ENCODE data around the gene FAM174B. TPM values are rescaled to one million over a fixed set of nuclear protein-coding genes. Genes with fewer than 3 reads are reported as not detected.

The FAM174B gene
- total RNA-seq, 1 donor: 5.1 TPM

DNA sequence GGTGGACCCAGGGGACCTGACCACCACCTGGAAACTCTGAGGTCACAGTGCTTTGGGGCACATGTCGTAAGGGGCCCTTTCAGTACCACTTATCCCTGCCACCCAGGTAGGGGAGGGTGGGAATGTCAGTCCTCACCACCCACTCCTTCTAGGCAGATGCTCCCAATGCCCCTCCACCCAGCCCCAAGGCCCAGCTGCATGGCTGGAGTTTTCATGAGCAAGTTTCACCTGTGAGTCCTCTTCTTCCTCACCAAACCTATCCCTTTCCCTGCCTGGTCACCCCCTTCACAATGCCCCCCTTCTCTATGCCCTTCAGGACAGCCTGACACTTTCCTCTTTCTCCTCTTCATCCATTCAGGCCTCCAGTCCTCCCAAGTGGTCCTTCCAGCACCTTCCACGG, 9.8 kb downstream of the FAM174B start:
- Histone ChIP-seq H3K4me2 (ENCODE audit: insufficient read depth, low read length) (no peak overlapping the region), H2AFZ (ENCODE audit: low read length) (no peak overlapping the region), H3K27me3 (ENCODE audit: insufficient read depth, low read length) (no peaks in the 10 kb centered on the region), H3K9me3 (ENCODE audit: low read depth, low read length) (no peaks in the 10 kb centered on the region), H3K36me3 (ENCODE audit: insufficient read depth, low read length) (no peaks in the 10 kb centered on the region), H3K4me1 (ENCODE audit: insufficient read depth, low read length) (no peaks in the 10 kb centered on the region), H3K27ac (ENCODE audit: low read depth, low read length) (no peak overlapping the region), H3K79me2 (ENCODE audit: insufficient read depth, low read length) (no peaks in the 10 kb centered on the region), H4K20me1 (ENCODE audit: insufficient read depth, low read length) (no peaks in the 10 kb centered on the region), H3K4me3 (ENCODE audit: insufficient read depth, low read length) (no peak overlapping the region)
- TF ChIP-seq, protein P1, sequence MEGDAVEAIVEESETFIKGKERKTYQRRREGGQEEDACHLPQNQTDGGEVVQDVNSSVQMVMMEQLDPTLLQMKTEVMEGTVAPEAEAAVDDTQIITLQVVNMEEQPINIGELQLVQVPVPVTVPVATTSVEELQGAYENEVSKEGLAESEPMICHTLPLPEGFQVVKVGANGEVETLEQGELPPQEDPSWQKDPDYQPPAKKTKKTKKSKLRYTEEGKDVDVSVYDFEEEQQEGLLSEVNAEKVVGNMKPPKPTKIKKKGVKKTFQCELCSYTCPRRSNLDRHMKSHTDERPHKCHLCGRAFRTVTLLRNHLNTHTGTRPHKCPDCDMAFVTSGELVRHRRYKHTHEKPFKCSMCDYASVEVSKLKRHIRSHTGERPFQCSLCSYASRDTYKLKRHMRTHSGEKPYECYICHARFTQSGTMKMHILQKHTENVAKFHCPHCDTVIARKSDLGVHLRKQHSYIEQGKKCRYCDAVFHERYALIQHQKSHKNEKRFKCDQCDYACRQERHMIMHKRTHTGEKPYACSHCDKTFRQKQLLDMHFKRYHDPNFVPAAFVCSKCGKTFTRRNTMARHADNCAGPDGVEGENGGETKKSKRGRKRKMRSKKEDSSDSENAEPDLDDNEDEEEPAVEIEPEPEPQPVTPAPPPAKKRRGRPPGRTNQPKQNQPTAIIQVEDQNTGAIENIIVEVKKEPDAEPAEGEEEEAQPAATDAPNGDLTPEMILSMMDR (IDR thresholded peaks at IDR 0.05; ENCODE audit: extremely low read depth, low read depth, low read length): no peak
- no peak for DNase-seq (ENCODE audit: insufficient read length, low spot score, missing footprints)

DNA sequence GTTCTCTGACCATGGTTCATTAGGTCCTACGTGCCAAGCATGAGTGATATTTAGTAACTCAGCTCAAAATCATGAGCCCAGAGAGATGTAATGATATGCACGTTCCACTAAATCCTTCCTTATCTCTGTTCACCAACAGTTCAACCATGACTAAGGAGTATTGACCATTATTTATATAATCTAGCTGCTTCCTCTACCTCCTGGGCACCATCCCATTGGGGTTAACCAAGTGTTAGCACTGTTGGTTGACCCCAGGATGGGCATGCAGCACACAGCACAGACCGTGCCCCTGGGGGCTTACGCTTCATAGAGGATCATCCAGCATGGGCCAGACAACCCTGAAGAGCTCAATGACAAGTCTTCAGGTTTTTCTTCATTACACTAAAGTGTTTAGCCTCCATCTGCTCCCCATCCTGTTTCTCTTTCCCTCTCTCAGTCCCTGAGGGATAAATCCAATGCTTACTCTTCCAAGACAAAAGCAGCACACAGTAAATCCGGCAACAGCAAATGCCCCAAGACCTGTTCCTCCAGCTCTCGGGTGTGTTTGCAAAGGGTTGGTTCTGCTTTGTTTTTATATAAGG, 10.4 kb downstream of the FAM174B start:
- Histone ChIP-seq H3K9me3 (ENCODE audit: low read depth, low read length) (no peaks in the 10 kb centered on the region), H2AFZ (ENCODE audit: low read length) (no peak overlapping the region), H3K79me2 (ENCODE audit: insufficient read depth, low read length) (no peaks in the 10 kb centered on the region), H3K36me3 (ENCODE audit: insufficient read depth, low read length) (no peaks in the 10 kb centered on the region), H4K20me1 (ENCODE audit: insufficient read depth, low read length) (no peaks in the 10 kb centered on the region), H3K27ac (ENCODE audit: low read depth, low read length) (no peak overlapping the region), H3K4me3 (ENCODE audit: insufficient read depth, low read length) (no peak overlapping the region), H3K4me1 (ENCODE audit: insufficient read depth, low read length) (no peaks in the 10 kb centered on the region), H3K4me2 (ENCODE audit: insufficient read depth, low read length) (no peak overlapping the region), H3K27me3 (ENCODE audit: insufficient read depth, low read length) (no peaks in the 10 kb centered on the region)
- DNase-seq (ENCODE audit: insufficient read length, low spot score, missing footprints): no peak
- TF ChIP-seq, protein P1 (IDR thresholded peaks at IDR 0.05; ENCODE audit: extremely low read depth, low read depth, low read length): no peak

DNA sequence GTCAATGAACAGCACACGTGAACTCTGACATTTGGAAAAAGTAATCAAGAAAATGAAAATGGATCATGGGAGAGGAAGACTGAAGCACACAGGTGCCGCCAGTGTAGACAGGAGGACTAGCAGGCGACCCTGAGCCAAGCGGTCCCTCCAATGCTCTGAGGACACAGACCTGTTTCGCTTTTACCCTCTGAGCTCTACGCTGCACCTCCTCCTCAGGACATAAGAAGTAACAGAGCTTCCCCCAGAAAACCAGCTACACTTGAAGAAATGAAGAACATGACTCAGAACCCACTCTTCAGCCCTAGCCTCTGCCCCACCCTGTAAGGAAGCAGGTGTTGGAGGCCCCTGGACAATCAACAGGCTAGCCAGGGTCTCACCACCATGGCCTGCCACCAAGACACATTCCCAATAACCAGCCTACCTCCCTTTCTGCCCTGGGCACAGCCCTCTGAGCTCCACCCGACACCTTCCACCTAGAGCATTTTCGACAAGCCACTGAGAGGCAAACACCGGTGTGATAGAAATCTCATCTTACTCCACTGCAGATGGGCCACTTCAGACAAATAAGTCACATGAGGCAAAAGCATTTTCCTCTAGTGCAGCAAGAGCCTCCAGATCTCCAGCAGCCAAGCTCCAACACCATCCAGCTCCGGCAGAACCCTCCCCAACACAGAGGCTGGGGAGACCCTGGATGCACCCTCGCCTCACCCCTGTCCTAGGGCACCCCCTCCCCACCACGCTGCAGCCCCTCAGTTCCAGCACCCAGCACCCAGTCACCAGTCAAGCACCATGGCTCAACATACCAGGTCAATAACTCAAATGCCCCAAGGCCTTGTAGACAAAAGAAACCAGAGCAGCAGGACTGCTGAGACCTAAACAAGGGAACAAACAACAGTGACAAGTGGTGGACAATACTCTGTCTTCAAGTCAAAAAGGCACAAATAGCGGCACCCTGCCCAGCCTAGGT, 11.4 kb downstream of the FAM174B start:
- Histone ChIP-seq H2AFZ (ENCODE audit: low read length) (no peak overlapping the region), H3K9me3 (ENCODE audit: low read depth, low read length) (no peaks in the 10 kb centered on the region), H3K4me2 (ENCODE audit: insufficient read depth, low read length) (no peak overlapping the region), H3K27me3 (ENCODE audit: insufficient read depth, low read length) (no peaks in the 10 kb centered on the region), H3K79me2 (ENCODE audit: insufficient read depth, low read length) (no peaks in the 10 kb centered on the region), H3K4me1 (ENCODE audit: insufficient read depth, low read length) (no peaks in the 10 kb centered on the region), H3K4me3 (ENCODE audit: insufficient read depth, low read length) (no peak overlapping the region), H3K36me3 (ENCODE audit: insufficient read depth, low read length) (no peaks in the 10 kb centered on the region), H4K20me1 (ENCODE audit: insufficient read depth, low read length) (no peaks in the 10 kb centered on the region), H3K27ac (ENCODE audit: low read depth, low read length) (no peak overlapping the region)
- no peak for DNase-seq (ENCODE audit: insufficient read length, low spot score, missing footprints)
- TF ChIP-seq, protein P1 (IDR thresholded peaks at IDR 0.05; ENCODE audit: extremely low read depth, low read depth, low read length): no peak

DNA sequence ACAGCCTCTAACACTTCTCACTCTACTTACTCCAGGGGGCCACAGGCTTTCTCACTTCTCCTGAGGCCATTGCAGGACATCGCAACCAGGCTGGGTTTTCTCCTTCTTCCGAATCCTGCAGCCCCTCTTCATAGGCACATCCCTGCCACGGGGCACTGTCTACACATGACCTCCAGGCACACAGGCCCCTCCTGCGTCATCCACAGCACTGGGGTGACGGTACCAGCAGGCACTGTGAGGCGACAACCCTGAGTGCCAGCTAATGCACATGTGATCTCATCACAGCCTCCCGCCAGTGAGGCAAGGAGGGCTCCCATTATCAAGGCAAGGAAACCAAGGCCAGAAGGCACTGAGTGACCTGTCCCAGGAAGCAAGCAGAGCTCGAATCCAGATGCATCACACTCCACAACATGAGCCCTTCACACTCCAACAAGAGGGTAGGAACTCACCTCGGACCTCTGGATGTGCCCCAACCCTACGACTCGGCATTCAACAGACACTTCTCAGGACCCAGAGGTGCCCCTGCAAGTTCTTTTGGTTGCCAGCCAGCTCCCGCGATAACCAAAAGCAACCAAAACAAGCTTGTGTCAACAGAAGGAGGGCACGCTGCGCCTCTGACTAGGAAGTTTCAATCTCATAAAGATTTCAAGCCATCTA, 16.7 kb downstream of the FAM174B start:
- Histone ChIP-seq H2AFZ (ENCODE audit: low read length) (no peak overlapping the region), H3K27me3 (ENCODE audit: insufficient read depth, low read length) (no peaks in the 10 kb centered on the region), H3K79me2 (ENCODE audit: insufficient read depth, low read length) (no peaks in the 10 kb centered on the region), H3K4me3 (ENCODE audit: insufficient read depth, low read length) (no peak overlapping the region), H4K20me1 (ENCODE audit: insufficient read depth, low read length) (no peaks in the 10 kb centered on the region), H3K4me2 (ENCODE audit: insufficient read depth, low read length) (no peak overlapping the region), H3K27ac (ENCODE audit: low read depth, low read length) (no peak overlapping the region), H3K9me3 (ENCODE audit: low read depth, low read length) (no peaks in the 10 kb centered on the region), H3K36me3 (ENCODE audit: insufficient read depth, low read length) (no peaks in the 10 kb centered on the region), H3K4me1 (ENCODE audit: insufficient read depth, low read length) (no peaks in the 10 kb centered on the region)
- TF ChIP-seq, protein P1 (IDR thresholded peaks at IDR 0.05; ENCODE audit: extremely low read depth, low read depth, low read length): no peak
- DNase-seq (ENCODE audit: insufficient read length, low spot score, missing footprints): no peak

Data from osteoblast (primary cell).